ENCODE results near the gene GSK3B. TPM values are rescaled to one million over a fixed set of nuclear protein-coding genes. Genes with fewer than 3 reads are reported as not detected.

Gene GSK3B
- total and polyA plus RNA-seq, 3 experiments from 2014 or later = 20.0 to 38.0 (median 35.7) TPM

DNA sequence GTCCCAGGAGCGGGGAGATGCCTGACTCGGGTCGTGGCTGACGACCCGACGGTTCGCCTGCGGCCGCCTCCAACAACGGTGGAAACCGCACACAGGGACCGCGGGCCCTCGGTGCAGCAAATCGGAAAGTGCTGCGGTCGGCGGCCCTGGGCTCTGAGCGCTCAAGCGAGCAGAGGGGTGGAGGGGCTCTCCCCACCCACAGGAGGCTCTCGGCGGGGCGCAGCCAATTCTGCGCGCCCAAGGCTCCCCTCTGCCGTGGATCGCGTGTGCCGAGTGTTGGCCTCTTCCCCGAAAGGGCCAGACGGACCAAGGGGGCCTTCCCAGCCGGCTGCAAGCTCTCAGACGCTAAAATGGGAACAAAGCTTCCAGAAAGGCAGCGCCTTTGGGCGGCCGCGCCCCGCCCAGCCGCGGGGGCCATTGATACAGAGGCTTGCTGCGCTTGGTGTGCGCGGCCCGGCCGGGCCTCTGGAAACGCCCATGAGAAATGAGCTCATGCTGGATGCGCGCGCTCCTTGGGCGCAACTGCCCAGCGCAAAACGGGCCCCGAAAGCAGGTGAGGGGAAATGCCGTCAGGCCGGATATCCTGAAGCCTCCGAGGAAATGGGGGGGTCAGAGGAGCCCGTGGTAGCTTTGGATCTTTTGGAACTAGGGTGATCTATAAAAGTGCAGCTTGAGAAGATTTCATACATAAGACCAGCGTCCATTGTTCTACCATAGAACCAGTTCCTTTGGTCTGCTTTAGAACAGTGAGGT lies 1.2 kb upstream of the GSK3B start:
- Mint-ChIP-seq H3K36me3 (peaks cover 2 to 23% (median 4%) of the 10 kb centered on the region in 3 donors), H3K4me3 (no peak overlapping the region), H3K9me3 (no peaks in the 10 kb centered on the region), H3K4me1 (peaks cover 19 to 28% (median 26%) of the 10 kb centered on the region in 3 donors), H3K27me3 (no peaks in the 10 kb centered on the region), H3K27ac (peak overlapping the region in 1 of 8 donors; percentile 99)
- POLR2A ChIA-PET = interaction anchor here (0.5 to 2.9 kb wide), 22 partner anchors 9 to 1451 kb away, joined by 3 to 24 read pairs (median 3); partner anchors contain the start of genes GTF2E1, LRRC58, POLQ and RABL3
- Histone ChIP-seq H3K27ac (ENCODE audit: low read depth, low read length) (peak overlapping the region; percentile 98), H3K27me3 (ENCODE audit: insufficient read depth, low read length, poor library complexity, severe bottlenecking) (no peaks in the 10 kb centered on the region), H3K9me3 (ENCODE audit: low read length) (no peaks in the 10 kb centered on the region), H3K4me3 (ENCODE audit: low read length) (peak overlapping the region; percentile 89), H3K36me3 (ENCODE audit: insufficient read depth, low read length) (no peaks in the 10 kb centered on the region), H3K4me1 (ENCODE audit: insufficient read depth, low read length) (peaks cover 30% of the 10 kb centered on the region)
- CTCF ChIA-PET = interaction anchor here (0.6 to 1.7 kb wide), 7 partner anchors 37 to 700 kb away, joined by 3 to 5 read pairs (median 4); partner anchors contain the start of gene LRRC58
- DNase-seq = peak; percentile 80 to 93 (median 85)

DNA sequence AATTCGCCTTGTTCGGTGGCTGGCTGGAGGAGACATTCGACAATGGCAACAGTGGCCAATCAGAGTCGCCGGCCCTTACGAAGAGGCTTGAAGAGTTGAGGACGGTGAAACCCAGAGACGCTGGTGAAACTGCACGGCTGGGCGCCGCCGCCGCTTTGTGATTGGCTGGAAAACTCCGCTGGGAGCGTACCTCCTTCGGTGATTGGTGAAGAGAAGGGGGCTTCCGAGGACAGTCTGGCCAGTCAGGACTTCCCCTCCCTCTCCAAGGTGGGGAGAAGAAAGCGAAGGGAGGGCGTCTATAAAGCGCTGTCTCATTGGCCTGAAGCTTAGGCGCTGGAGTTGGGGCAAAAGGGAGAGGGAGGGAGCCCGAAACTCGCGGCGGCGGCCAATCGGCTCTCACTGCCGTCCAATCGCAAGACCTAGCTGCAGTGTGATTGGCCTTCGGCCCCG lies 554 bp upstream of the GSK3B start:
- Histone ChIP-seq H3K4me3 (ENCODE audit: low read length) (peak overlapping the region; percentile 89), H3K4me1 (ENCODE audit: insufficient read depth, low read length) (peaks cover 35% of the 10 kb centered on the region), H3K27me3 (ENCODE audit: insufficient read depth, low read length, poor library complexity, severe bottlenecking) (no peaks in the 10 kb centered on the region), H3K27ac (ENCODE audit: low read depth, low read length) (peak overlapping the region; percentile 98), H3K36me3 (ENCODE audit: insufficient read depth, low read length) (no peaks in the 10 kb centered on the region), H3K9me3 (ENCODE audit: low read length) (no peaks in the 10 kb centered on the region)
- Mint-ChIP-seq H3K4me1 (peaks cover 19 to 28% (median 26%) of the 10 kb centered on the region in 3 donors), H3K36me3 (peaks cover 2 to 21% (median 4%) of the 10 kb centered on the region in 3 donors), H3K4me3 (no peak overlapping the region), H3K27me3 (no peaks in the 10 kb centered on the region), H3K27ac (peak overlapping the region in 1 of 8 donors; percentile 99), H3K9me3 (no peaks in the 10 kb centered on the region)
- POLR2A ChIA-PET = interaction anchor here (0.6 to 2.9 kb wide), 21 partner anchors 9 to 1451 kb away, joined by 3 to 24 read pairs (median 4); partner anchors contain the start of genes GTF2E1, LRRC58, POLQ and RABL3
- DNase-seq = peak; percentile 92 to 100 (median 100)
- CTCF ChIA-PET = interaction anchor here (0.6 to 1.7 kb wide), 7 partner anchors 52 to 701 kb away, joined by 3 to 5 read pairs (median 4); partner anchors contain the start of gene LRRC58

DNA sequence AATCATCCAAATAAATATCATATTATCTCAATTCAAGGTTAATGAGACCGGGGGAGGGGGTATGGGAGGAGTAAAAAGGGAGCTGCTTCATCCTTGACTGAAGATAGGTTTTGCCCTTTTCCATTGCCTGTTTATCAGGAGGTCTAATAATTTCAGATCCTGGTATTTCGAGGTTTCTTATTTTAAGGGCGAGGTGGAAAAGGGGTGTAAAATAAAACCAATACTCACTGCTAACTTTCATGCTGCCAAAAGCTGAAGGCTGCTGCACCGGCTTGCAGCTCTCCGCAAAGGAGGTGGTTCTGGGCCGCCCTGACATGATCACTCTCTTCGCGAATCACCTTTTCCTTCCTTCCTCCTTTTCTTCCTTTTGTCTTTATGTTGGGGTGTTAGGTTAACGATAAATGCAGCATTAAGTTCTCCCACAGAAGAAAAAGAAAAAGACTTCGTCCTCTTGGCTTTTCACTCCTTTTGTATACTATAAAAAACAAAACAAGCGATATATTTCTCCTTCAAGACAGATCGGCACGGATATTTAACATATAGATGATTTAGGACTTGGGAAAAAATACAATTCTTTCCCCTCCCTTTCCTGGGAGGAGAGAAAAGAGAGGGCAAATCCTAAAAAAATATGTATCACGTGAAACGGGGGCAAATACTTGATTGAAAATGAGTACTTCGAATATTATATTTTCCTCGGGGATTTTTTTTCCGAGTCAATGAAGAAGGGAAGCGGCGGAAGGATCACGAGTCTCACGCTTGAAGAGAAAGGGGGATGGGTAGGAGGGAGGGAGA lies 932 bp downstream of the GSK3B start:
- Mint-ChIP-seq H3K27ac (no peak overlapping the region), H3K4me1 (peaks cover 27 to 32% (median 29%) of the 10 kb centered on the region in 3 donors), H3K27me3 (no peaks in the 10 kb centered on the region), H3K36me3 (peaks cover 0 to 14% (median 3%) of the 10 kb centered on the region in 3 donors), H3K4me3 (no peak overlapping the region), H3K9me3 (no peaks in the 10 kb centered on the region)
- ChIA-PET POLR2A (interaction anchor here (0.6 to 2.9 kb wide), 6 partner anchors 15 to 595 kb away, joined by 4 to 24 read pairs (median 6); partner anchors contain the start of genes LRRC58 and TIMMDC1), CTCF (interaction anchor here (0.6 to 1.5 kb wide), 4 partner anchors 201 to 324 kb away, joined by 3 to 4 read pairs (median 3); no protein-coding TSS in a partner anchor)
- peak overlapping the region; percentile 98 for H3K27ac ChIP-seq (ENCODE audit: low read depth, low read length)
- peak overlapping the region; percentile 91 for H3K4me3 ChIP-seq (ENCODE audit: low read length)
- DNase-seq = peak in 4 of 5 donors; percentile 5 to 20 (median 12)
- no peaks in the 10 kb centered on the region for H3K9me3 ChIP-seq (ENCODE audit: low read length)
- H3K36me3 ChIP-seq (ENCODE audit: insufficient read depth, low read length) = no peaks in the 10 kb centered on the region
- peaks cover 49% of the 10 kb centered on the region for H3K4me1 ChIP-seq (ENCODE audit: insufficient read depth, low read length)
- H3K27me3 ChIP-seq (ENCODE audit: insufficient read depth, low read length, poor library complexity, severe bottlenecking) = no peaks in the 10 kb centered on the region

DNA sequence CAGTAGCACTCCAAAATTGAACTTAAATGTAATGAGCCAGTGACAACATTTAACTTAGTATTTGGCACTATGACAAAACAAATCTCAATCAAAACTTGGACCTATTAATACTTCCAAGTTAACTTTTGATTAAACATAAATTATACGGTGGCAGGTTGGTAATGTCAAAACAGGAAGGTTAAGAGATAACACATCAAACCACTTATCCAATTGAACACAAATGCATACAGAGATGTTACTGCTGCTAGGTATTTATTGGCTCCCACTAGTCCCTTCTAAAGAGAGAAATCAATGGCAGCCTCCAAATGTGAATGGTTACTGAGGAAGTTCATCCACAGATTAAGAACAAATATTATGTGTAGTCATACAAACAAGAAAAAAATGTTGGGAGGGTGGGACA lies 1.8 kb downstream of the GSK3B start:
- Histone ChIP-seq H3K9me3 (ENCODE audit: low read length) (no peaks in the 10 kb centered on the region), H3K36me3 (ENCODE audit: insufficient read depth, low read length) (no peaks in the 10 kb centered on the region), H3K27me3 (ENCODE audit: insufficient read depth, low read length, poor library complexity, severe bottlenecking) (no peaks in the 10 kb centered on the region), H3K4me1 (ENCODE audit: insufficient read depth, low read length) (peaks cover 49% of the 10 kb centered on the region), H3K4me3 (ENCODE audit: low read length) (peak overlapping the region; percentile 91), H3K27ac (ENCODE audit: low read depth, low read length) (no peak overlapping the region)
- Mint-ChIP-seq H3K4me1 (peaks cover 27 to 31% (median 29%) of the 10 kb centered on the region in 3 donors), H3K27ac (no peak overlapping the region), H3K36me3 (peaks cover 0 to 14% (median 3%) of the 10 kb centered on the region in 3 donors), H3K27me3 (no peaks in the 10 kb centered on the region), H3K4me3 (no peak overlapping the region), H3K9me3 (no peaks in the 10 kb centered on the region)
- CTCF ChIA-PET = interaction anchor here (1.0 kb wide), 1 partner anchor 201 kb away, joined by 4 read pairs; no protein-coding TSS in a partner anchor
- DNase-seq = no peak
- POLR2A ChIA-PET = interaction anchor here (0.6 kb wide), 1 partner anchor 173 kb away, joined by 4 read pairs; no protein-coding TSS in a partner anchor

DNA sequence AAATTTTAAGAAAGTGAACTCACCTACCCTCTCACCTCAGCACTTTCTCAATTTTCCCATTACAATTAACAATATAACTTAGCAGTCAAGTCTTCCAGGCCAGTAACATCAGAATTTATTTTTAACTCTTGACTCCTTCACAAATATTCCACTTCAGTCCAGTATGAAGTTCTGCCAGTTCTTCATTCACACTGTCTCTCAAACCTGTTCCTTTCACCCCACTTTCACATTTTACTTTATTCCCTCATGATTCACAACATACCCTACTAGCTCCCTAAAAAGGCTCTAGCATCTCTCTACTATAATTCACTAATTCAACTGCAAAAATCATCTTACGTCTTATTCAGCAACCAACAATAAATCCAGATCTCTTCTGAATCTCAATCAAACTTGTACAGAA lies 3.8 kb downstream of the GSK3B start:
- Histone ChIP-seq H3K4me3 (ENCODE audit: low read length) (peak overlapping the region; percentile 40), H3K36me3 (ENCODE audit: insufficient read depth, low read length) (no peaks in the 10 kb centered on the region), H3K27me3 (ENCODE audit: insufficient read depth, low read length, poor library complexity, severe bottlenecking) (no peaks in the 10 kb centered on the region), H3K9me3 (ENCODE audit: low read length) (no peaks in the 10 kb centered on the region), H3K27ac (ENCODE audit: low read depth, low read length) (no peak overlapping the region), H3K4me1 (ENCODE audit: insufficient read depth, low read length) (peaks cover 48% of the 10 kb centered on the region)
- POLR2A ChIA-PET = no interaction called here
- Mint-ChIP-seq H3K4me1 (peaks cover 21 to 26% (median 26%) of the 10 kb centered on the region in 3 donors), H3K9me3 (no peaks in the 10 kb centered on the region), H3K4me3 (no peak overlapping the region), H3K27ac (no peak overlapping the region), H3K36me3 (peaks cover 0 to 14% (median 6%) of the 10 kb centered on the region in 3 donors), H3K27me3 (no peaks in the 10 kb centered on the region)
- CTCF ChIA-PET = no interaction called here
- no peak for DNase-seq

DNA sequence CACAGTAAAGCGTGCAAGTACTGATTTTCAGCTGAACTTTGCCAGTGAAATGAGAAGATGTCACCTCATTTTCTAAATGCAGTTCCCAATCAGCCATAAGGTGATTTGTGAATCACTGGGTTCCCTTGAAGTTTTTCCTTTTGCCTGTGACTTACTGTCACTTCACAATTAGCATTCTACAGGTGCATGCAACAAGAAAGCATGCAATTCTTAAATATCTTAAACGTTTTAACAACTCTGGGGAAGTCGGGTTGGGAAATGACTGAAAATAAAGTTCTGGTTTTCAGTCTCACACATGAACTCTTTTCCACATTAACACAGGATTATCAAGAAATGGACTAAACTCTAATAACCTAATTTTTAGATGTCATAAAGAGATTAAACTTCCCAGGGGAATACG lies 5.2 kb downstream of the GSK3B start:
- ChIA-PET POLR2A (no interaction called here), CTCF (no interaction called here)

DNA sequence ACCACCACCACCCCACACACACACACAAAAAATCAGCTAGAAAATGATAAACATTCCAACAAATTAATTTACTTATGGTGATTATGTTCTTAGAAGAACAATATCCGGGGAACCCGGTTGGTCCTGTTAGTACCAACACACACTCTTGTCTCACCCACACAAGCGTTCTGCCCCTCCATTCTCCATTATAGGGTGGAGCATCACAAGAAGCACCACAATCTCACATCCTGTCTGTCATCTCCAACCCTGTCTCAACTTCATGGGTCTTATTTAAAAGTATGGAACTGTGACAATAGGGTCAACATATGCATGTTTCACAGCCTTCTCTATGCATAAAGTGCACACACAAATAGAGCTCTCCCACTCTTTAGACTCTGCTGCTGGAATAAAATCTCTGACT lies 5.6 kb downstream of the GSK3B start:
- H3K4me3 ChIP-seq (ENCODE audit: low read length) = no peak overlapping the region
- ChIA-PET POLR2A (no interaction called here), CTCF (no interaction called here)
- peak overlapping the region in 6 of 7 donors; percentile 2 to 50 (median 10) for H3K4me3 Mint-ChIP-seq
- peaks cover 50% of the 10 kb centered on the region for H3K4me1 ChIP-seq (ENCODE audit: insufficient read depth, low read length)
- H3K4me1 Mint-ChIP-seq = peaks cover 28 to 38% (median 37%) of the 10 kb centered on the region in 3 donors
- no peaks in the 10 kb centered on the region for H3K27me3 Mint-ChIP-seq
- H3K27me3 ChIP-seq (ENCODE audit: insufficient read depth, low read length, poor library complexity, severe bottlenecking) = no peaks in the 10 kb centered on the region
- H3K27ac ChIP-seq (ENCODE audit: low read depth, low read length) = no peak overlapping the region
- peak overlapping the region in 6 of 8 donors; percentile 8 to 34 (median 20) for H3K27ac Mint-ChIP-seq
- H3K36me3 ChIP-seq (ENCODE audit: insufficient read depth, low read length) = no peaks in the 10 kb centered on the region
- peaks cover 0 to 8% (median 4%) of the 10 kb centered on the region in 3 donors for H3K36me3 Mint-ChIP-seq
- no peaks in the 10 kb centered on the region for H3K9me3 Mint-ChIP-seq
- no peak for DNase-seq
- no peaks in the 10 kb centered on the region for H3K9me3 ChIP-seq (ENCODE audit: low read length)

More for the DNA sequence above, 5.2 kb downstream of the GSK3B start:
- peaks cover 0 to 8% (median 4%) of the 10 kb centered on the region in 3 donors for H3K36me3 Mint-ChIP-seq
- peak overlapping the region in 3 of 8 donors; percentile 8 to 14 (median 11) for H3K27ac Mint-ChIP-seq
- no peaks in the 10 kb centered on the region for H3K36me3 ChIP-seq (ENCODE audit: insufficient read depth, low read length)
- H3K9me3 Mint-ChIP-seq = no peaks in the 10 kb centered on the region
- H3K4me1 Mint-ChIP-seq = peaks cover 26 to 34% (median 33%) of the 10 kb centered on the region in 3 donors
- no peak for DNase-seq
- no peaks in the 10 kb centered on the region for H3K9me3 ChIP-seq (ENCODE audit: low read length)
- no peak overlapping the region for H3K4me3 ChIP-seq (ENCODE audit: low read length)
- H3K27ac ChIP-seq (ENCODE audit: low read depth, low read length) = no peak overlapping the region
- H3K27me3 Mint-ChIP-seq = no peaks in the 10 kb centered on the region
- H3K27me3 ChIP-seq (ENCODE audit: insufficient read depth, low read length, poor library complexity, severe bottlenecking) = no peaks in the 10 kb centered on the region
- peak overlapping the region in 3 of 7 donors; percentile 31 to 50 (median 44) for H3K4me3 Mint-ChIP-seq
- H3K4me1 ChIP-seq (ENCODE audit: insufficient read depth, low read length) = peaks cover 50% of the 10 kb centered on the region
